ENCODE data around the gene BMPR2.

- TF ChIP-seq CTCF (conservative IDR thresholded peaks at IDR 0.05; ENCODE audit: low read length) (no peak), EZH2phosphoT487 (IDR thresholded peaks at IDR 0.05; ENCODE audit: borderline replicate concordance) (no peak)
These were observed 110.2 kb downstream of the BMPR2 start for GRCh38 chr2:202486351-202486750.

Data from Loucy (cell line).